Measurements from ENCODE around the gene UPF2. TPM values are rescaled to one million over a fixed set of nuclear protein-coding genes. Genes with fewer than 3 reads are reported as not detected.

The UPF2 gene
- total RNA-seq, 3 donors from 2014 or later: 22.4 to 32.9 (median 29.2) TPM

- Histone ChIP-seq H3K27me3 (no peaks in the 10 kb centered on the region), H3K4me1 (no peaks in the 10 kb centered on the region), H3K4me3 (no peak overlapping the region), H3K27ac (no peak overlapping the region), H3K36me3 (no peaks in the 10 kb centered on the region), H3K9me3 (no peaks in the 10 kb centered on the region)
- intact Hi-C loops (cut with DNase I; ENCODE audit: low total_unique reads): no loop called here
- TF ChIP-seq POLR2A (IDR thresholded peaks at IDR 0.05): no peak
- TF ChIP-seq CTCF (IDR thresholded peaks at IDR 0.05): no peak
- no peak for TF ChIP-seq POLR2AphosphoS5 (IDR thresholded peaks at IDR 0.05)
- no peak for DNase-seq (ENCODE audit: low spot score in 2 of 2)
Observed at GRCh38 chr10:12048547-12048946, 5.9 kb upstream of the UPF2 start.

GRCh38 chr10:12045596-12045995 lies 3.0 kb upstream of the UPF2 start:
- Histone ChIP-seq H3K27ac (no peak overlapping the region), H3K9me3 (no peaks in the 10 kb centered on the region), H3K4me1 (no peaks in the 10 kb centered on the region), H3K4me3 (no peak overlapping the region), H3K27me3 (no peaks in the 10 kb centered on the region), H3K36me3 (no peaks in the 10 kb centered on the region)
- no peak for TF ChIP-seq POLR2A (IDR thresholded peaks at IDR 0.05)
- TF ChIP-seq POLR2AphosphoS5 (IDR thresholded peaks at IDR 0.05): no peak
- TF ChIP-seq CTCF (IDR thresholded peaks at IDR 0.05): no peak
- intact Hi-C loops (cut with DNase I; ENCODE audit: low total_unique reads): no loop called here
- DNase-seq (ENCODE audit: low spot score in 2 of 2): no peak

GRCh38 chr10:12042409-12042796 lies 206 bp downstream of the UPF2 start:
- TF ChIP-seq POLR2AphosphoS5 (IDR thresholded peaks at IDR 0.05): no peak
- TF ChIP-seq CTCF (IDR thresholded peaks at IDR 0.05): no peak
- no peak for TF ChIP-seq POLR2A (IDR thresholded peaks at IDR 0.05)
- Histone ChIP-seq H3K4me3 (peak overlapping the region; percentile 76 to 98 (median 96)), H3K36me3 (no peaks in the 10 kb centered on the region), H3K9me3 (no peaks in the 10 kb centered on the region), H3K27me3 (no peaks in the 10 kb centered on the region), H3K27ac (peak overlapping the region; percentile 98), H3K4me1 (no peaks in the 10 kb centered on the region)
- peak in 1 of 2 donors; percentile 56 for DNase-seq (ENCODE audit: low spot score in 2 of 2)
- intact Hi-C loops (cut with DNase I; ENCODE audit: low total_unique reads): no loop called here

GRCh38 chr10:12041766-12042408 lies 722 bp downstream of the UPF2 start:
- H3K27me3 ChIP-seq: no peaks in the 10 kb centered on the region
- DNase-seq (ENCODE audit: low spot score in 2 of 2): no peak
- no peaks in the 10 kb centered on the region for H3K4me1 ChIP-seq
- intact Hi-C loops (cut with DNase I; ENCODE audit: low total_unique reads): loop anchor here (2.0 kb wide), 1 partner anchor 21 kb away; no protein-coding TSS in a partner anchor
- TF ChIP-seq POLR2AphosphoS5 (IDR thresholded peaks at IDR 0.05) (no peak), POLR2A (IDR thresholded peaks at IDR 0.05) (no peak), CTCF (IDR thresholded peaks at IDR 0.05) (no peak)
- no peaks in the 10 kb centered on the region for H3K36me3 ChIP-seq
- H3K4me3 ChIP-seq: peak overlapping the region; percentile 76 to 98 (median 96)
- peak overlapping the region; percentile 98 for H3K27ac ChIP-seq
- no peaks in the 10 kb centered on the region for H3K9me3 ChIP-seq

GRCh38 chr10:12036073-12036655 lies 6.4 kb downstream of the UPF2 start:
- no peak for TF ChIP-seq POLR2A (IDR thresholded peaks at IDR 0.05)
- no peak for TF ChIP-seq POLR2AphosphoS5 (IDR thresholded peaks at IDR 0.05)
- TF ChIP-seq CTCF (IDR thresholded peaks at IDR 0.05): no peak
- Histone ChIP-seq H3K9me3 (no peaks in the 10 kb centered on the region), H3K4me1 (no peaks in the 10 kb centered on the region), H3K4me3 (no peak overlapping the region), H3K36me3 (no peaks in the 10 kb centered on the region), H3K27ac (no peak overlapping the region), H3K27me3 (no peaks in the 10 kb centered on the region)
- DNase-seq (ENCODE audit: low spot score in 2 of 2): no peak
- intact Hi-C loops (cut with DNase I; ENCODE audit: low total_unique reads): no loop called here
